Fibroblast of lung (primary cell): ENCODE results near the gene SH3D19. TPM values are rescaled to one million over a fixed set of nuclear protein-coding genes. Genes with fewer than 3 reads are reported as not detected.
A peak's percentile ranks its signal among the peaks of the same experiment; 100 is the strongest.
"Not testable (repeated sequence)": the region's sequence is repeated elsewhere in the genome, so short reads cannot be mapped to it uniquely, and the experiment has no call there.

Experiments used
- DNase-seq, 2 donors: peaks; one replicate each; pipeline versions ENCODE4 v3.0.0 to v3.0.0-alpha.2; 2010; ENCODE audit warnings: low read depth in 2 of 2
- H2AFZ ChIP-seq: 2 replicates; pipeline ENCODE4 v1.5.1; 2012; ENCODE audit warnings: low read length, control low read depth, inconsistent platforms
- H3K27ac ChIP-seq: 2 replicates; pipeline ENCODE4 v1.5.1; 2011; ENCODE audit warnings: low read length, control low read depth; ENCODE audit not compliant: insufficient read depth
- H3K27me3 ChIP-seq: 2 replicates; pipeline ENCODE4 v1.5.1; 2011; ENCODE audit warnings: mild to moderate bottlenecking, low read length; ENCODE audit not compliant: control insufficient read depth, insufficient read depth
- H3K36me3 ChIP-seq: 2 replicates; pipeline ENCODE4 v1.5.1; 2011; ENCODE audit warnings: low read length; ENCODE audit not compliant: control insufficient read depth, insufficient read depth
- H3K4me1 ChIP-seq: 2 replicates; pipeline ENCODE4 v1.5.1; 2011; ENCODE audit warnings: low read length; ENCODE audit not compliant: control insufficient read depth, insufficient read depth; ENCODE audit errors: extremely low read depth
- H3K4me2 ChIP-seq: 2 replicates; pipeline ENCODE4 v1.5.1; 2011; ENCODE audit warnings: low read length, control low read depth; ENCODE audit not compliant: insufficient read depth; ENCODE audit errors: extremely low read depth
- H3K4me3 ChIP-seq, 4 experiments: fragments of 200-600 bp in 1 of 4; sonication (generic) in 1 of 4; replicated peaks in 1 of 4; 2 replicates each; pipeline ENCODE4 v1.5.1; 2011 to 2016; ENCODE audit warnings: low read length in 4 of 4, low read depth in 3 of 4, mild to moderate bottlenecking in 3 of 4, control low read depth in 2 of 4, inconsistent platforms in 1 of 4, mixed read lengths in 1 of 4; ENCODE audit not compliant: insufficient read depth in 1 of 4; ENCODE audit errors: control extremely low read depth in 1 of 4
- H3K79me2 ChIP-seq: 2 replicates; pipeline ENCODE4 v1.5.1; 2012; ENCODE audit warnings: mild to moderate bottlenecking, low read length, inconsistent platforms; ENCODE audit not compliant: control insufficient read depth, insufficient read depth
- H3K9ac ChIP-seq: 2 replicates; pipeline ENCODE4 v1.5.1; 2011; ENCODE audit warnings: mild to moderate bottlenecking, low read length, control low read depth; ENCODE audit not compliant: insufficient read depth
- H3K9me3 ChIP-seq: 2 replicates; pipeline ENCODE4 v1.5.1; 2012; ENCODE audit warnings: low read depth, low read length; ENCODE audit not compliant: control insufficient read depth, insufficient read depth
- H4K20me1 ChIP-seq: 2 replicates; pipeline ENCODE4 v1.5.1; 2011; ENCODE audit warnings: low read length; ENCODE audit not compliant: control insufficient read depth, insufficient read depth; ENCODE audit errors: extremely low read depth
- EZH2 ChIP-seq: IDR thresholded peaks from 2 replicates; pipeline ENCODE4 v1.5.1; 2012; ENCODE audit warnings: low read length, control low read depth, mild to moderate bottlenecking; ENCODE audit errors: missing control alignments
- polyA plus RNA-seq, 2 donors: library from polyadenylated mRNA; depleted of rRNA in 1 of 2; stranded (reverse) in 1 of 2; unstranded in 1 of 2; fragments of >200 nt; gene quantifications; 2 replicates each; pipeline ENCODE4 v1.2.1, GENCODE V29; 2011 to 2012; ENCODE audit warnings: missing spikeins in 1 of 2
- total RNA-seq: library from RNA; depleted of rRNA; stranded (reverse); fragments of >200 nt; gene quantifications from 2 replicates; pipeline ENCODE4 v1.2.1, GENCODE V29; 2014
- TF ChIP-seq, protein P1 (sequence below), 2 donors: IDR thresholded peaks in 1 of 2; conservative IDR thresholded peaks in 1 of 2; 1 replicate in 1 of 2; 2 replicates in 1 of 2; pipeline ENCODE4 v1.5.1; 2011 to 2012; ENCODE audit warnings: low read length in 2 of 2, control low read depth in 1 of 2, inconsistent platforms in 1 of 2, low read depth in 1 of 2, mild to moderate bottlenecking in 1 of 2

The SH3D19 gene
- total and polyA plus RNA-seq, 2 donors (not counting 1 experiment from before 2014, with no cell fraction given): 31.4 to 41.3 TPM

DNA sequence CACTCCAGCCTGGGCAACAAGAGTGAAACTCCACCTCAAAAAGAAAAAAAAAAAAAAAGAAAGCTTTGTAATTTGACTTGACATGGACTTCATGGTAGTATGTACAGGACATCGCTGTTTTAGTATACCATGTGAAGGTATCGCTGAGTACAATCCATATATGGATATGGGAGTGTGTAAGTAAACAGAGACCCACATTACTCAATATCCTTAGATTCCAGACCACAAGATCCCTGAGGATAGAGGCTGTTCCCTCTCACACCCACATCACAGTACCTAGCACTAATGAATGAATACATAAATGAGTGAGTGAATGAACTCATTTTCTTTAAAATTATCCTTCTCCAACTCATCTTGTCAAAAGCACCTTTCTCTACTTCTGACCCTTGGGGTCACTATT is 234.4 kb downstream of the SH3D19 start:
- Histone ChIP-seq H2AFZ (no peak overlapping the region), H4K20me1 (no peaks in the 10 kb centered on the region), H3K4me3 (no peak overlapping the region), H3K27me3 (no peaks in the 10 kb centered on the region), H3K9me3 (no peaks in the 10 kb centered on the region), H3K4me1 (no peaks in the 10 kb centered on the region), H3K9ac (no peak overlapping the region), H3K79me2 (no peaks in the 10 kb centered on the region), H3K27ac (no peak overlapping the region), H3K36me3 (no peaks in the 10 kb centered on the region), H3K4me2 (no peak overlapping the region)
- TF ChIP-seq EZH2: no peak
- TF ChIP-seq, protein P1, sequence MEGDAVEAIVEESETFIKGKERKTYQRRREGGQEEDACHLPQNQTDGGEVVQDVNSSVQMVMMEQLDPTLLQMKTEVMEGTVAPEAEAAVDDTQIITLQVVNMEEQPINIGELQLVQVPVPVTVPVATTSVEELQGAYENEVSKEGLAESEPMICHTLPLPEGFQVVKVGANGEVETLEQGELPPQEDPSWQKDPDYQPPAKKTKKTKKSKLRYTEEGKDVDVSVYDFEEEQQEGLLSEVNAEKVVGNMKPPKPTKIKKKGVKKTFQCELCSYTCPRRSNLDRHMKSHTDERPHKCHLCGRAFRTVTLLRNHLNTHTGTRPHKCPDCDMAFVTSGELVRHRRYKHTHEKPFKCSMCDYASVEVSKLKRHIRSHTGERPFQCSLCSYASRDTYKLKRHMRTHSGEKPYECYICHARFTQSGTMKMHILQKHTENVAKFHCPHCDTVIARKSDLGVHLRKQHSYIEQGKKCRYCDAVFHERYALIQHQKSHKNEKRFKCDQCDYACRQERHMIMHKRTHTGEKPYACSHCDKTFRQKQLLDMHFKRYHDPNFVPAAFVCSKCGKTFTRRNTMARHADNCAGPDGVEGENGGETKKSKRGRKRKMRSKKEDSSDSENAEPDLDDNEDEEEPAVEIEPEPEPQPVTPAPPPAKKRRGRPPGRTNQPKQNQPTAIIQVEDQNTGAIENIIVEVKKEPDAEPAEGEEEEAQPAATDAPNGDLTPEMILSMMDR (conservative IDR thresholded peaks at IDR 0.05 in 1 of 2, IDR thresholded peaks at IDR 0.05 in 1 of 2; ENCODE audit: low read depth in 1 of 2, low read length in 2 of 2): no peak
- DNase-seq: no peak

DNA sequence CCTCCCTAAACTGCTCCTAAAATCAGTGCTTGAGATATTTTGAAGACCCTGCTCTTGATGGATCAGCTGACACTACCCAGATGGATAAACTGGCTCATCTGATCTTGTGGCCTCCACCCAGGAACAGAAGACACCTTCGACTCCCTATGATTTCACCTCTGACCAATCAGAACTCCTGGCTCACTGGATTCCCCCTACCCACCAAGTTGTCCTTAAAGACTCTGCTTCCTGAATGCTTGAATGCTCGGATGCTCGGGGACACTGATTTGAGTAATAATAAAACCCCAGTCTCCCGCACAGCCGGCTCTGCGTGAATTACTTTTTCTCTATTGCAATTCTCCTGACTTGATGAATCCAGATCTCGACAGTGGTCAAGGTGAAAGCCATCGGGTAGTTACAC is 237.9 kb downstream of the SH3D19 start:
- TF ChIP-seq EZH2: no peak
- TF ChIP-seq, protein P1 (conservative IDR thresholded peaks at IDR 0.05 in 1 of 2, IDR thresholded peaks at IDR 0.05 in 1 of 2; ENCODE audit: low read depth in 1 of 2, low read length in 2 of 2): no peak
- Histone ChIP-seq H3K4me3 (no peak overlapping the region), H3K27me3 (no peaks in the 10 kb centered on the region), H2AFZ (no peak overlapping the region), H3K4me2 (no peak overlapping the region), H4K20me1 (no peaks in the 10 kb centered on the region), H3K4me1 (no peaks in the 10 kb centered on the region), H3K27ac (no peak overlapping the region), H3K9me3 (no peaks in the 10 kb centered on the region), H3K36me3 (no peaks in the 10 kb centered on the region), H3K9ac (no peak overlapping the region), H3K79me2 (no peaks in the 10 kb centered on the region)
- DNase-seq: no peak

DNA sequence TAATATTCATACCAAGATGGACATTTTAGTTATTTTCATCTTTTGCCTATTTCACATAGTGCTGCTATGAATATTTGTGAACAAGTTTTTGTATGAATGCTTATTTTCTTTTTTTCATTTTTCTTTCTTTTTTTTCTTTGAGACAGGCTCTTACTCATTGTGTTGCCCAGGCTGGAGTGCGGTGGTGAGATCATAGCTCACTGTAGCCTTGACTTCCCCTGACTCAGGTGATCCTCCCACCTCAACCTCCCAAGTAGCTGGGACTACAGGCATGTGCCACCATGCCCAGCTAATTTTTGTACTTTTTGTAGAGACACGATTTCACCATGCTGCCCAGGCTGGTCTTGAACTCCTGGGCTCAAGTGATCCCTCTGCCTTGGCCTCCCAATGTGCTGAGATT is 247.4 kb downstream of the SH3D19 start:
- not testable (repeated sequence) for H3K27me3 ChIP-seq, H3K27ac ChIP-seq, H3K9ac ChIP-seq, H4K20me1 ChIP-seq, H3K79me2 ChIP-seq, H2AFZ ChIP-seq, H3K4me3 ChIP-seq, H3K4me1 ChIP-seq, H3K9me3 ChIP-seq, H3K4me2 ChIP-seq, H3K36me3 ChIP-seq
- peak in 1 of 2 donors; percentile 8 for DNase-seq
